ENCODE data around the gene ITIH5. TPM values are rescaled to one million over a fixed set of nuclear protein-coding genes. Genes with fewer than 3 reads are reported as not detected.

The ITIH5 gene
- total RNA-seq, 2 experiments from 2014 or later, result not detected

DNA sequence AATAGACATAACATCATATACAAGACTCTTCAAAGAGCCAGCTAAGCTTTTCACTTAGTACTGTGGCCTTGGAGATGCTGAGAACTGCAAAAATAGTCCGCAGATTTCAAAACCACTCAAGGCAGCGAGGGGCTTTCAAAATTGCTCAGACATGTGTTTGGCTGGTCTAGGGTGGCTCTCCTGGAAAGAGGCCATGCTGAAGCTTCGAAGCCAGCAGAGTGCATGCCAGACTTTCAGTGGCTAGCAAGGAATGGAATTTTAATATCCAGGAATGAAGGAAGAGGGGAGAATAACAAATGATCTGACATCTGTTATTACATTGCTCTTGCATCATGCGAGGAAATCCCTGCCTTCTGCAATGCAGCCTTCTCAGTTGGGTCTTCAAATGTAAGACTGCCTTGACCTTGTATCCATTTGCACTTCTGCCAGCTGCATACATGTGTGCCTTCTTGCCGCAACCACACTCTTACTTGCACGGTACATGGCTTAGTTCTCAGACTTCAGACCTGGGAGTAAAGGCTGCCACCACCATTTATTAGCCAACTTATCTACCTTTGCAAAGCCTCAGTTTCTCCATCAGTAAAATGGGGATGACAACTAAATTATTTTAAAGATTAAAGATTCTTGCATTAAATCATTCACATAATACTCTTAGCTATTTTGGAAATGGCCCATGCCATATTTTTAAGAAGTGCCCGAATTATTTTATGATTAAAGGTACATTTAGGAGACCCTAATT lies 55.9 kb downstream of the ITIH5 start:
- Mint-ChIP-seq H3K4me1 (ENCODE audit: low read depth) (no peaks in the 10 kb centered on the region), H3K4me3 (no peak overlapping the region), H3K27ac (no peak overlapping the region), H3K36me3 (ENCODE audit: low read depth) (no peaks in the 10 kb centered on the region), H3K9me3 (ENCODE audit: insufficient read depth) (no peaks in the 10 kb centered on the region), H3K27me3 (ENCODE audit: low read depth) (peaks cover 4% of the 10 kb centered on the region)
- DNase-seq (no peak), ATAC-seq (no peak)
- ChIA-PET POLR2A (no interaction called here), CTCF (interaction anchor here (1.6 to 1.8 kb wide), 2 partner anchors 85 to 187 kb away, joined by 4 read pairs; no protein-coding TSS in a partner anchor)

DNA sequence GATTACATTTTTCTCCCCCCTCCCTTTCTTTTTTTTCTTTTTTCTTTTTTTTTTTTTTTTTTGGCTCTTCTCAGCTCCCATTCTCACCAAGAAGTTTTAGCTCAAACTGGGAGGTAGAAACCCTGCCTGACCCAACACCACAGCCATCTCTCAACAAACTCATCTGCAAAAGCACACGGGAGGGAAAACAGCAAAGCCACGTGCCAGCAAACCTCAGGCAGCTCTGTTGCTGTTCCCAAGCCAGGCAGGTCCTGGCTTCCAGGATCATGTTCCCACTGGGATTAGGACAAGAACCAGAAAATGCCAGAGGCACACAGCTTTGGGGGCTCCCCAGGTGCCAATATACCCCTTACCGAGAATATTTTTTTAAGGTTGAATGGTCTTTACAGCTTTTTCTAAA lies 56.7 kb downstream of the ITIH5 start:
- DNase-seq (no peak), ATAC-seq (no peak)
- H3K9me3 Mint-ChIP-seq (ENCODE audit: insufficient read depth), result no peaks in the 10 kb centered on the region
- no peaks in the 10 kb centered on the region for H3K36me3 Mint-ChIP-seq (ENCODE audit: low read depth)
- H3K27ac Mint-ChIP-seq, result no peak overlapping the region
- peaks cover 4% of the 10 kb centered on the region for H3K27me3 Mint-ChIP-seq (ENCODE audit: low read depth)
- H3K4me3 Mint-ChIP-seq, result no peak overlapping the region
- POLR2A ChIA-PET, result no interaction called here
- CTCF ChIA-PET, result interaction anchor here (1.6 to 1.8 kb wide), 2 partner anchors 85 to 186 kb away, joined by 4 read pairs; no protein-coding TSS in a partner anchor
- H3K4me1 Mint-ChIP-seq (ENCODE audit: low read depth), result no peaks in the 10 kb centered on the region

GRCh38 chr10:7609556-7609955 lies 57.2 kb downstream of the ITIH5 start:
- H3K27me3 Mint-ChIP-seq (ENCODE audit: low read depth), result peaks cover 4% of the 10 kb centered on the region
- no peak overlapping the region for H3K4me3 Mint-ChIP-seq
- H3K4me1 Mint-ChIP-seq (ENCODE audit: low read depth), result no peaks in the 10 kb centered on the region
- H3K27ac Mint-ChIP-seq, result no peak overlapping the region
- H3K9me3 Mint-ChIP-seq (ENCODE audit: insufficient read depth), result no peaks in the 10 kb centered on the region
- DNase-seq, result no peak
- ATAC-seq, result no peak
- ChIA-PET CTCF (interaction anchor here (1.8 kb wide), 1 partner anchor 84 kb away, joined by 4 read pairs; no protein-coding TSS in a partner anchor), POLR2A (no interaction called here)
- H3K36me3 Mint-ChIP-seq (ENCODE audit: low read depth), result no peaks in the 10 kb centered on the region

- Mint-ChIP-seq H3K4me1 (ENCODE audit: low read depth) (no peaks in the 10 kb centered on the region), H3K27me3 (ENCODE audit: low read depth) (peaks cover 2% of the 10 kb centered on the region), H3K4me3 (no peak overlapping the region), H3K9me3 (ENCODE audit: insufficient read depth) (no peaks in the 10 kb centered on the region), H3K27ac (no peak overlapping the region), H3K36me3 (ENCODE audit: low read depth) (no peaks in the 10 kb centered on the region)
- ChIA-PET CTCF (no interaction called here), POLR2A (no interaction called here)
- no peak for DNase-seq
- ATAC-seq, result no peak
Observed at GRCh38 chr10:7608001-7608400, 58.8 kb downstream of the ITIH5 start.

DNA sequence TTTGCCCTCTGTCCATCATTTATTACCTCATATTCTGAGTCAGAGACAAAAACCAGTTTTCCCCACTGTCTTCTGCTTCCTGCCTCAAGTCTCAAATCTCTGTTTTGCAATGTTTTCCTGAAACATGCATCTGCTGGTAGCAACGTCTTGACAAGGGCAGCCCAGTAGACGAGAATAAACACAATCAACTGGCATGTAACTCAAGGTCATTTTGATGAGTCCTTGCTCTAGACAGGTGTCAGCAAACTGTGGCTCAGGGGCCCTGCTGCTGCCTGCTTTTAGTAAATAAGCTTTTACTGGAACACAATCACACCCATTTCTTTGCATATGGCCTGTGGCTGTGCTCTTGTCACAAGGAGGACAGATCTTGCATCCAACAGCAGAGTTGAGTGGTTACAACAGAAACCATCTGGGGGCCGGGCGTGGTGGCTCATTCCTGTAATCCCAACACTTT lies 59.8 kb downstream of the ITIH5 start:
- ChIA-PET POLR2A (no interaction called here), CTCF (no interaction called here)
- Mint-ChIP-seq H3K27ac (no peak overlapping the region), H3K27me3 (ENCODE audit: low read depth) (peaks cover 5% of the 10 kb centered on the region), H3K4me3 (no peak overlapping the region), H3K4me1 (ENCODE audit: low read depth) (no peaks in the 10 kb centered on the region), H3K9me3 (ENCODE audit: insufficient read depth) (no peaks in the 10 kb centered on the region), H3K36me3 (ENCODE audit: low read depth) (no peaks in the 10 kb centered on the region)
- ATAC-seq, result no peak
- DNase-seq, result no peak

- no peak for DNase-seq
- H3K27ac Mint-ChIP-seq, result no peak overlapping the region
- peaks cover 5% of the 10 kb centered on the region for H3K27me3 Mint-ChIP-seq (ENCODE audit: low read depth)
- H3K9me3 Mint-ChIP-seq (ENCODE audit: insufficient read depth), result no peaks in the 10 kb centered on the region
- H3K4me1 Mint-ChIP-seq (ENCODE audit: low read depth), result peaks cover 11% of the 10 kb centered on the region
- ChIA-PET CTCF (no interaction called here), POLR2A (no interaction called here)
- no peaks in the 10 kb centered on the region for H3K36me3 Mint-ChIP-seq (ENCODE audit: low read depth)
- ATAC-seq, result no peak
- no peak overlapping the region for H3K4me3 Mint-ChIP-seq
Observed at GRCh38 chr10:7605565-7606295, 61.0 kb downstream of the ITIH5 start.

GRCh38 chr10:7601023-7601656 lies 65.6 kb downstream of the ITIH5 start:
- Mint-ChIP-seq H3K9me3 (ENCODE audit: insufficient read depth) (no peaks in the 10 kb centered on the region), H3K4me3 (no peak overlapping the region)
- no peak for ATAC-seq

DNA sequence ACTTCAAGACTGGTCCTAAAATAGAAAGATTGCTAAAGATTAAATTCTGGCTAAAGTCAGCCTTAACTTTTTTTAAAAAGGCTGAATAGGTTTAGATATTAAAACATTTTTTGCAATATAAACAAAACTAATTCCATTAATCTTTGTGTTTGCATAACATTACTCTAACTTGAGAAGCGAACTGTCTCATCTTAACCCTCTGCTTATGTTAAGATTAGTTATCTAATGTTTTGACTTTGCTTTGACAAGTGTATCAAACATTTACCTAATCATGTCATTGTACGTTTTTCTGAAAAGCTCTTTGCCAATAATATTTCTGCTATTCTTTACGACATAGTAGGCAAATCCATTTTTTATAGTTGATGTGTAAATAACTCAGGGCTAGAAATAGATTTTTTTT lies 68.0 kb downstream of the ITIH5 start:
- H3K27me3 Mint-ChIP-seq (ENCODE audit: low read depth), result peaks cover 11% of the 10 kb centered on the region
- ATAC-seq, result no peak
- DNase-seq, result no peak
- no peak overlapping the region for H3K27ac Mint-ChIP-seq
- peaks cover 17% of the 10 kb centered on the region for H3K4me1 Mint-ChIP-seq (ENCODE audit: low read depth)
- H3K4me3 Mint-ChIP-seq, result no peak overlapping the region
- ChIA-PET POLR2A (no interaction called here), CTCF (no interaction called here)
- no peaks in the 10 kb centered on the region for H3K36me3 Mint-ChIP-seq (ENCODE audit: low read depth)
- H3K9me3 Mint-ChIP-seq (ENCODE audit: insufficient read depth), result no peaks in the 10 kb centered on the region

More at GRCh38 chr10:7601023-7601656, 65.6 kb downstream of the ITIH5 start:
- Mint-ChIP-seq H3K36me3 (ENCODE audit: low read depth) (no peaks in the 10 kb centered on the region), H3K27ac (no peak overlapping the region), H3K4me1 (ENCODE audit: low read depth) (peaks cover 17% of the 10 kb centered on the region), H3K27me3 (ENCODE audit: low read depth) (peaks cover 11% of the 10 kb centered on the region)
- POLR2A ChIA-PET, result no interaction called here
- DNase-seq, result no peak
- CTCF ChIA-PET, result interaction anchor here (1.6 kb wide), 1 partner anchor 86 kb away, joined by 5 read pairs; no protein-coding TSS in a partner anchor

DNA sequence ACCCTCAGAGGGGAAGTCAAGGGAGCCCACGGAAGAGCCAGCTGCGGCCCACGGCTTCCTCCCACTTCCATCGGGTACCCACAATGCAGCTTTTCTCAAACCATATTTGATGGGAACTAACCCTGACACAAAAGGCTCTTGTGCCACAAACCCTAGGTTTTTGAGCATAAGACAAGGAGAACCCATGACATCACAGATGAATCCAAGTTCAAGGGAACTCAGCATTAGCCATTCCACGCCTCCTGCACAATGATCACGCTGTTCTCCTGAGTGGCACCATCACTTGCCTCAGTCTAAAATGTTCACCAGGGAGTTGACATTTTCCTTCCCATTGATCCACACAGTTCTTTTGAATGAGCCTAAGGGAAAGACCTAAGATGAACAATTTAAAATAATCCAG lies 70.4 kb downstream of the ITIH5 start:
- peaks cover 9% of the 10 kb centered on the region for H3K27me3 Mint-ChIP-seq (ENCODE audit: low read depth)
- ChIA-PET CTCF (interaction anchor here (1.1 kb wide), 1 partner anchor 71 kb away, joined by 4 read pairs; no protein-coding TSS in a partner anchor), POLR2A (no interaction called here)
- no peak overlapping the region for H3K4me3 Mint-ChIP-seq
- ATAC-seq (no peak), DNase-seq (no peak)
- no peaks in the 10 kb centered on the region for H3K36me3 Mint-ChIP-seq (ENCODE audit: low read depth)
- H3K4me1 Mint-ChIP-seq (ENCODE audit: low read depth), result peaks cover 15% of the 10 kb centered on the region
- no peaks in the 10 kb centered on the region for H3K9me3 Mint-ChIP-seq (ENCODE audit: insufficient read depth)
- H3K27ac Mint-ChIP-seq, result no peak overlapping the region

DNA sequence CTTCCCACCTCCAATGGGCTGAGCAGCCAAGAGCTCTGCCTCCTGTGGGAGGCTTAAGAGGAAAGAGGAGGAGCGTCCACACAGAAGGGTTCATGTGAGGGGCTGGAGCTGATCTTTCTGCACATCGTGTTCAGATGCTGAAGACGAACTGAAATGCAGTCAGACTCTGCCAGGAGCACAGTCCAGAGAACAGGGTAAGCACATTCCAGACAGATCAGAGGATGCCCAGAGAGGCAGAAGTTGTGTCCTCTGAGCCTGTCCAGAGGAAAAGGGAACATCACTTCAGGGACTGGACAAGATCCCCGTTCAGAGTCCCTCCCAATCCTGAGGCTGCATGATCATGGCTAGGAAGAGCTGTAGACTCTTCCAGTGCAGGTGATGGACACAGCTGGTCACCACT lies 72.9 kb downstream of the ITIH5 start:
- Mint-ChIP-seq H3K4me3 (no peak overlapping the region), H3K27me3 (ENCODE audit: low read depth) (peaks cover 2% of the 10 kb centered on the region), H3K27ac (no peak overlapping the region), H3K9me3 (ENCODE audit: insufficient read depth) (no peaks in the 10 kb centered on the region), H3K4me1 (ENCODE audit: low read depth) (peaks cover 16% of the 10 kb centered on the region), H3K36me3 (ENCODE audit: low read depth) (no peaks in the 10 kb centered on the region)
- DNase-seq (no peak), ATAC-seq (no peak)
- POLR2A ChIA-PET, result no interaction called here
- CTCF ChIA-PET, result no interaction called here

DNA sequence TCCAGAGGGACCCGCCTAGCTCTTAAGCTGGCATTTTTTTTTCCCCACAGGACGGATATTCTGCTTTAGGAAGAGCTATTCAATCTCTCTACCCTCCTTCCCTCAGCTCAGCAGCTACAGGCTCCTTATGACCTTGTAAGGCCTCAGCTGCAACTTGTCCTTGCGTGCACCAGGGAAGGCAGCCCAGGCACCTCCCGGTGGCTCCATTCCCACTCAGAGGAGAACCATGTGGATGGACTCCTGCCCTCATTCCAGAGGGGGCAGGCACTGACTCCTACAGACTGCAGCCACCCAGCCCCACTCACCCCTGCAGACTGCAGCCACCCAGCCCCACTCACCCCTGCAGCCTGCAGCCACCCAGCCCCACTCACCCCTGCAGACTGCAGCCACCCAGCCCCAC lies 73.7 kb downstream of the ITIH5 start:
- no peak overlapping the region for H3K27ac Mint-ChIP-seq
- ChIA-PET POLR2A (no interaction called here), CTCF (no interaction called here)
- DNase-seq, result no peak
- H3K27me3 Mint-ChIP-seq (ENCODE audit: low read depth), result peaks cover 2% of the 10 kb centered on the region
- no peak overlapping the region for H3K4me3 Mint-ChIP-seq
- no peaks in the 10 kb centered on the region for H3K9me3 Mint-ChIP-seq (ENCODE audit: insufficient read depth)
- H3K4me1 Mint-ChIP-seq (ENCODE audit: low read depth), result peaks cover 16% of the 10 kb centered on the region
- peak; percentile 19 for ATAC-seq
- H3K36me3 Mint-ChIP-seq (ENCODE audit: low read depth), result no peaks in the 10 kb centered on the region

- ChIA-PET POLR2A (no interaction called here), CTCF (no interaction called here)
- H3K4me1 Mint-ChIP-seq (ENCODE audit: low read depth), result peaks cover 16% of the 10 kb centered on the region
- peak; percentile 49 for ATAC-seq
- no peaks in the 10 kb centered on the region for H3K36me3 Mint-ChIP-seq (ENCODE audit: low read depth)
- no peak overlapping the region for H3K4me3 Mint-ChIP-seq
- H3K27ac Mint-ChIP-seq, result no peak overlapping the region
- peaks cover 2% of the 10 kb centered on the region for H3K27me3 Mint-ChIP-seq (ENCODE audit: low read depth)
- no peak for DNase-seq
- no peaks in the 10 kb centered on the region for H3K9me3 Mint-ChIP-seq (ENCODE audit: insufficient read depth)
Observed at GRCh38 chr10:7592627-7593026, 74.1 kb downstream of the ITIH5 start.

Measured in activated CD8-positive, alpha-beta T cell treated with anti-CD3 and anti-CD28 coated beads, Interleukin-2, amount 10 ng/mL, durations not matched to agents 7 days and 5 days (primary cell).